SH-SY5Y (cell line): ENCODE results near the gene SNRNP70.

Experiments used
- GATA2 ChIP-seq: IDR thresholded peaks from 2 replicates; pipeline ENCODE4 v1.6.1; 2011; ENCODE audit warnings: mild to moderate bottlenecking, low read depth, low read length
- GATA3 ChIP-seq: IDR thresholded peaks from 2 replicates; pipeline ENCODE4 v1.6.1; 2011; ENCODE audit warnings: low read depth, mild to moderate bottlenecking, low read length, moderate library complexity

SNRNP70 gene

GRCh38 chr19:49127674-49128544, 42.7 kb downstream of the SNRNP70 start:
- TF ChIP-seq GATA3 (no peak), GATA2 (no peak)

DNA sequence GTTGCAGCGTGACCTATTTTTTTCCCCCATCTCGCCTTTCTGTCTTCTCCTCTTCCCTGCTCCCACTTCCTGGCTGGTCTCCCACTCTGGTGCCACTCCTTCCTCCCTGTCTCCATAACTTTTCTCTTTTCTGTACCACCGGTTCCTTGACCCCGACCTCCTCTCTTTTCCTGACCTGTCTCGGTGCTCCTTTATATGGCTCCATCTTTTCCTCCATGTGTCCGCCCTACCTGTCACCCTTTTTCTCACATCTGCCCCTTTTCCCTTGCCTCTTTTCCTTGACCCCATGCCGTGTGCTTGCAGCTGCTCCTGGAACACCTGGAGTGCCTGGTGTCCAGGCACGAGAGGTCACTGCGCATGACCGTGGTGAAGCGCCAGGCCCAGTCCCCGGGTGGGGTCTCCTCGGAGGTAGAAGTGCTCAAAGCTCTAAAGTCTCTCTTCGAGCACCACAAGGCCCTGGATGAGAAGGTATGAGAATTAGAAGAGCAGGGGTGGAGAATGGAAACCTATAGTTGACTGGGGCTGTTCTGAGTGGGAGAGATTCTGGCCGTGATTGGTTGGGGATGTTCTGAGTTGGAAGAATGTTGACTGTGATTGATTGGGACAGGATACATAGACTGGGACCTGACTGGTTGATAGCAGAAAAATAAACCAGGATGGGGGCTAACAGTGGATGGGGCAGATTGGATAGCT, 43.4 kb downstream of the SNRNP70 start:
- no peak for TF ChIP-seq GATA3

DNA sequence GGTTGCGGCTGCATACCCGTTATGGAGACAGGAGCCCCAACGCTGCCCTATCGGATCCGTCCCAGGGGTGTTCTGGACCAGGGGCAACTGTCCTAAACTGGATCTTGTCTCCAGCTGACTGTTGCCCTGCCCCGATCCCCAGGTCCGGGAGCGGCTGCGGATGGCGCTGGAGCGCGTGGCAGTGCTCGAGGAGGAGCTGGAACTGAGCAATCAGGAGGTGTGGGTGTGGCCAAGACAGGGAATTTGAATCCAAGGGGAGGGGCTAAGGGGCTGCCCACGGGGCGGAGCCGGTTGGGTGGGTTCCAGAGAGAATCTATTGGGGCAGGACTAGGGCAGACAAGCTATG, 44.0 kb downstream of the SNRNP70 start:
- TF ChIP-seq GATA3, result no peak
- TF ChIP-seq GATA2, result no peak

DNA sequence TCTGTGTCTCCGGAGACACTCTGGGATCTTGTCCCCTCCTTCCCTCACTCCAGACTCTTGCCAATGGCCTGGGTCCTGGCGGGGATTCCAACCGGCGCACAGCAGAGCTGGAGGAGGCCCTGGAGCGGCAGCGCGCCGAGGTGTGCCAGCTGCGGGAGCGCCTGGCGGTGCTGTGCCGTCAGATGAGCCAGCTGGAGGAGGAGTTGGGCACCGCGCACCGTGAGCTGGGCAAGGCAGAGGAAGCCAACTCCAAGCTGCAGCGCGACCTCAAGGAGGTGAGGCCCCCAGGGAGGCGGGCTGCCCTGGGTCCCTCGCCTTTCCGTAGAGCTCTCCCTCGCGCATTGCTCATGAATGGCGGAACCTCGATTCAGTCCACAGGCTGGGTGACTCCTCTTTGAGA, 45.1 kb downstream of the SNRNP70 start:
- no peak for TF ChIP-seq GATA2
- no peak for TF ChIP-seq GATA3

DNA sequence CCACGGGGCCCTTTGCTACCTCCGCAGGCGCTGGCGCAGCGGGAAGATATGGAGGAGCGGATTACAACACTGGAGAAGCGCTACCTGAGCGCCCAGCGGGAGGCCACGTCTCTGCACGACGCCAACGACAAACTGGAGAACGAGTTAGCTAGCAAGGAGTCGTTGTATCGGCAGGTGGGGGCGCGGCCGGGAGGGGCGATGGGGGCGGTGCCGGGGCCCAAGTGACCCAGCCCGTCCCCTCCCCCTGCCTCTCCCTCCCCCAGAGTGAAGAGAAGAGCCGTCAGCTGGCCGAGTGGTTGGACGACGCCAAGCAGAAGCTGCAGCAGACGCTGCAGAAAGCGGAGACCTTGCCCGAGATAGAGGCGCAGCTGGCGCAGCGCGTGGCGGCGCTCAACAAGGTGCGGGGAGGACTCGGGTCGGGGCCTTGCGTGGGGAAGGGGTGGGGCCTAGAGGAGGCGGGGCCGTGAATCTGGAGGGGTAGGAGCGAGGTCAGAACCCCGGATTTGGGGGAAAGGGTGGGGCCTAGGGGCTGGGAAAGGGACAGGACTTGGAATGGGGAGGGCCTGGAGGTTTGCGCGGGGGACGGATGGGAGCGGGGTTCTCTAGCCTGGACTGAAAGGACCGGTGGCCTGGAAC, 47.8 kb downstream of the SNRNP70 start:
- TF ChIP-seq GATA2 (no peak), GATA3 (no peak)

GRCh38 chr19:49133621-49134454, 48.6 kb downstream of the SNRNP70 start:
- TF ChIP-seq GATA3 (no peak), GATA2 (no peak)

DNA sequence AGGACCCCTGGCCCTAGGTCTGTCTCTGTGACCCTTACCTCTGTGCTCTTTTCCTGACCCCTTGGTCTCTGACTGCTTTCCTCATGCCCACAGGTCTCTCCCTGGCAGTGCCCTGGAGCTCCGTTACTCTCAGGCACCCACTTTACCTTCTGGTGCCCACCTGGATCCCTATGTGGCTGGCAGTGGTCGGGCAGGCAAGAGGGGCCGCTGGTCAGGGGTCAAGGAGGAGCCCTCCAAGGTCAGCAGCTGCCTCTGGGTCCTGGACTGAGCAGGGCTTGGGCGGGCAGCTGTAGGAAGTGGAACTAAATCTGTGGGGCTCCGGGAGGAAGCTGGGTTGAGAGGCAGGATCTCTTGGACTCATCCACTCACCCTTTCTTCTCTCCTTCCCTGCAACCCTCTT, 50.4 kb downstream of the SNRNP70 start:
- TF ChIP-seq GATA2, result no peak
- TF ChIP-seq GATA3, result no peak

DNA sequence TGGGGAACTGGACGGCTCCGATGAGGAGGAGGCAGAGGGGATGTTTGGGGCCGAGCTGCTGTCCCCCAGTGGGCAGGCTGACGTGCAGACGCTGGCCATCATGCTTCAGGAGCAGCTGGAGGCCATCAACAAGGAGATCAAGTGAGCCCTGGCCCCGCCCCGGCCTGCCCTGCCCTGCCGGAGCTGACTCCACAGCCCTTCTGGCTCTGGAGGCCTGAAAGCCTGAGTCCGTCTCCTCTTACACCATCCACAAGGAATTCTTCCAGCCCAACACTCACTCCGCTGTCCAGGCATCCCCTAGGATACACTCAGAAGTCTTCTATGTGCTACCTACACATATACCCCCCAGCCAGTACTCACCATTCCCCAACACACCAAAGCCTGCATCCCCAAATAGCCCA, 51.5 kb downstream of the SNRNP70 start:
- TF ChIP-seq GATA3, result no peak
- TF ChIP-seq GATA2, result no peak

GRCh38 chr19:49140951-49141350, 55.7 kb downstream of the SNRNP70 start:
- no peak for TF ChIP-seq GATA2
- TF ChIP-seq GATA3, result no peak

GRCh38 chr19:49141352-49141751, 56.1 kb downstream of the SNRNP70 start:
- no peak for TF ChIP-seq GATA2
- TF ChIP-seq GATA3, result no peak

DNA sequence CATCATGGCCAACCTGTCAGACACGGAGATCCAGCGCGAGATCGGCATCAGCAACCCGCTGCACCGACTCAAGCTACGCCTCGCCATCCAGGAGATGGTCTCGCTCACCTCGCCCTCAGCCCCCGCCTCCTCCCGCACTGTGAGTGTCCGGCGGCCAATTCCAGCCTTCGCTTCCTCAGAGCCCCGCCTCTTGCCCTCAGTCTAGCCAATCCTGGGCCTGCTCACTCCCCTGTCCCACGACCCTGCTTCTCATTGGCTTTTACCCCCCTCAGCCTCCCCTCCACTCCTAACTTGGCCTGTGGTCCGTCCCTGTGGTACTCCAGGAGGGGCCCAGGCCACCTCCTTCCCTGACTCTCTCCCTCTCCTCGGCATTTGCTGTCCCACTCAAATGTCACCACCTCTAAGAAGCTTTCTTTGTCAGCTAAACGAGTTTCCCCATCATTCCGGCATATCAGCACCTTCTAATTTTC, 57.6 kb downstream of the SNRNP70 start:
- TF ChIP-seq GATA2 (peak; percentile 52; the same call in 1 of the 2 replicates), GATA3 (no peak)

DNA sequence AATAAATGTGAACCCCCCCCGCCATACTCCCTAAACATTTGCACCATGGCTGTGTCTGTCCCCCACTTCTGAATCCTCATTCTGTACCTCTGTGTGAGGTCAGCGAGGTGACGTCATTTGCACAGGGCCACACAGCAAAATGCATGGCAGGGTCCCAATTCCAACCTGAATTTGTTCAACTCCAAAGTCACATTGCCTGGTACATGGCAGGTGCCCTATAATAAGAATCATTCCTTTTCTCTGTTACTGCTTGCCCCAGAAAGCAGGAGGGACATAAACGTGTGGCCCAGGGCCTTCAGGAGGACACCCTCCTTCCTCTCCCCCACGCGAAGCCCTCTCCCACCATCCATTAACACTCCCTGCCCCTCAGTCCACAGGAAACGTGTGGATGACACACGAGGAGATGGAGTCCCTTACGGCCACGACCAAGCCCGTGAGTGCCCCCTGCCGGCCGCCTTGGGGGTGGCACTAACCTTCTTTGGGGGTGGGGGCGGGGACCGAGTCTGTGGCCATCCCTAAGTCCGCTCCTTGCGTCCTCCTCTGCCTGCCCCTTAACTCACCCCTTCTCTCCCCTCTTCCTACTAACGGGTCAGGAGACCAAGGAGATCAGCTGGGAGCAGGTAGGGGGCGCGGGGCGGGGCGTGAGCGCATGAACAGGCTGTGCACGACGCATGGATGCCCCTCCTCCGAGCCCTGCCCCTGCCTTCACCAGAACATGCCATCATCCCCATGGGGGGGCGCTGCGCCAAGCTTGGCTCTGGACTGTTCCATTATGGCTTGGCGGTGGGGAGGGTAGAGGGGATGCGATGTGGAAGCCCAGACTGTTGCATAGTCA, 60.5 kb downstream of the SNRNP70 start:
- TF ChIP-seq GATA2, result no peak

DNA sequence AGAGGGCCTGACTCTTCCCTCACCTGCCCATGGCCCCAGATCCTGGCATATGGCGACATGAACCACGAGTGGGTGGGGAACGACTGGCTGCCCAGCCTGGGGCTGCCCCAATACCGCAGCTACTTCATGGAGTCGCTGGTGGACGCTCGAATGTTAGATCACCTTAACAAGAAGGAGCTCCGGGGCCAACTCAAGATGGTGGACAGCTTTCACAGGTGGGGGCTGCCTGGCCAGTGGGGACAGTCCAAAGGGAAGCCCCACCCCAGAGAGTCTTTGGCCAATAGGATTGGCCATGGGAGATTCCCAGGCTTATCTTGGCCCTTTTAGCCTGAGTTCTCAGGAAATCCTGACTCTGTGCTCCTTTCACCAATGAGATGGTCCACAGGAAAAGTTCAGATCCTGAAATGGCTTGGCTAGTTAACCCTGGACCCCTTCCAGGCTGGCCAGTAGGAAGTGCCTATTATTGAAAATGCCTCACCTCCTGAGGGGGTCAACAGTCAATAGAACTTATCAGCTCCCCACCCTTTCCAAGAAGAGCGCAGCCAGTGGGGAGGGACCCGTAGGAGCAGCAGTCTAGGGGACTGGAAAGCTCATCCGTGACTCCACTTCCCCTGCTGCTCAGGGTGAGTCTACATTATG, 62.9 kb downstream of the SNRNP70 start:
- TF ChIP-seq GATA2 (no peak), GATA3 (no peak)
